ENCODE data around the gene AK8. TPM values are rescaled to one million over a fixed set of nuclear protein-coding genes. Genes with fewer than 3 reads are reported as not detected.

Gene AK8
- total RNA-seq, 1 donor from 2014 or later = 0.74 TPM

DNA sequence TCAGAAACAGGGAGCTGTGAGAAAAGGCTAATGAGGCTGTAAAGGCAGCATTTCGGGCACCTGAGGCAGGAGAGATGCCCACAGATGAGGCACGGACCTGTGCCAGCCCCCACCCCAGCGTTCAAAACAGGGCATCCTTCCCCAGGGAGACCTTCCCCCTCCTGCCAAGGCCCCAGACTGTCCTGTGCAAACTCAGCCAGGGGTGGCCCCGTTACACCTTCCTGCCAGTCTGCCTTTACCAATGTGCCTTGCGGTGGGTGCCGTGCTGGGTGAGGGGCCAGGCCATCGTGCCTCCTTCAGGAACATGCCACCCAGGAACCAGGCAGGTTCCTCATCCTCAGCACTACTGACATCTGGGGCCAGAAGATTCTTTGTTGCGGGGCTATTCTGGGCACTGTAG lies 53.9 kb downstream of the AK8 start:
- no peaks in the 10 kb centered on the region for H3K9me3 ChIP-seq (replicated peaks)
- no peak for DNase-seq
- H3K4me1 ChIP-seq = no peaks in the 10 kb centered on the region
- H3K36me3 ChIP-seq = no peaks in the 10 kb centered on the region
- no peak overlapping the region for H3K27ac ChIP-seq (replicated peaks)
- no peak overlapping the region for H3K4me3 ChIP-seq
- intact Hi-C loops (cut with micrococcal nuclease) = no loop called here
- TF ChIP-seq, protein P1, sequence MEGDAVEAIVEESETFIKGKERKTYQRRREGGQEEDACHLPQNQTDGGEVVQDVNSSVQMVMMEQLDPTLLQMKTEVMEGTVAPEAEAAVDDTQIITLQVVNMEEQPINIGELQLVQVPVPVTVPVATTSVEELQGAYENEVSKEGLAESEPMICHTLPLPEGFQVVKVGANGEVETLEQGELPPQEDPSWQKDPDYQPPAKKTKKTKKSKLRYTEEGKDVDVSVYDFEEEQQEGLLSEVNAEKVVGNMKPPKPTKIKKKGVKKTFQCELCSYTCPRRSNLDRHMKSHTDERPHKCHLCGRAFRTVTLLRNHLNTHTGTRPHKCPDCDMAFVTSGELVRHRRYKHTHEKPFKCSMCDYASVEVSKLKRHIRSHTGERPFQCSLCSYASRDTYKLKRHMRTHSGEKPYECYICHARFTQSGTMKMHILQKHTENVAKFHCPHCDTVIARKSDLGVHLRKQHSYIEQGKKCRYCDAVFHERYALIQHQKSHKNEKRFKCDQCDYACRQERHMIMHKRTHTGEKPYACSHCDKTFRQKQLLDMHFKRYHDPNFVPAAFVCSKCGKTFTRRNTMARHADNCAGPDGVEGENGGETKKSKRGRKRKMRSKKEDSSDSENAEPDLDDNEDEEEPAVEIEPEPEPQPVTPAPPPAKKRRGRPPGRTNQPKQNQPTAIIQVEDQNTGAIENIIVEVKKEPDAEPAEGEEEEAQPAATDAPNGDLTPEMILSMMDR (IDR thresholded peaks at IDR 0.05; ENCODE audit: borderline replicate concordance) = no peak
- no peaks in the 10 kb centered on the region for H3K27me3 ChIP-seq (ENCODE audit: low read depth)

DNA sequence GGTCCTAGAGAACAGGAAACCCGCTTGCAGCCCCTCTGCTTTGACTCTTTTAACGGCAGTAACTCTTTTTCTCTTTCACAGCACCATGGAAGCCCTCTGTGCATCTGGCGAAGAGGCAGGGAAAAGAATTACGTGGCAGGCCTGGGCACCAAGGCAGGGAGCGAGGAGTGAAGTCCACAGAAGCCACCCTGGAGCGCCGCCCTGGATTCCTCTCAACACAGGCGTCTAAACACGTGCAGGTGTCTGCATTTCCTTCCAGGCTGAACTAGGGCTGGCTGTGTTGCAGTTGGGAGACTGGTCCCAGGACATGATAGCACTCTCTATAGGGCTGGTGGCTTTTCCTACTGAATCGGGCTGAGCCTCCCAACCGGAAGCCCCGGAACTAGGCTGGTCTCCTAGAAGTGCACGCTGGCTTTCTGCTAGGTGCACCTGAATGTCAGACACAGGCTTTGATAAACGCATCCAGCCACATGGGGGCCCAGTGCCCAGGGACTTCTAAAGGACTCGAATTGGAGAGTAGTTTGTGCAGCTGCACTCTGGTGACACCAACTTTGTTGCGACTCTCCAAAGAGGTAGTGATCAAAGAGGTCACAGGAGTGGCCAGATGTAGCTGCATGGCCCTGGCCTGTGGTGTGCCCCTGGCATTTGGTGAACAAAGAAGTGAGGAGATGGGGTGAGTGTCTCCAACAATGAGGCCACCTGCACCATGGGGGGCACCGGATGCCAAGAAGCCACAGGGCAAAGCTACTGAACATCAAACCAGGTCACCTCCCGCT lies 54.5 kb downstream of the AK8 start:
- intact Hi-C loops (cut with micrococcal nuclease) = no loop called here
- Histone ChIP-seq H3K4me1 (no peaks in the 10 kb centered on the region), H3K4me3 (no peak overlapping the region), H3K9me3 (replicated peaks) (no peaks in the 10 kb centered on the region), H3K27me3 (ENCODE audit: low read depth) (no peaks in the 10 kb centered on the region), H3K27ac (replicated peaks) (no peak overlapping the region), H3K36me3 (no peaks in the 10 kb centered on the region)
- DNase-seq = no peak
- TF ChIP-seq, protein P1 (IDR thresholded peaks at IDR 0.05; ENCODE audit: borderline replicate concordance) = no peak

DNA sequence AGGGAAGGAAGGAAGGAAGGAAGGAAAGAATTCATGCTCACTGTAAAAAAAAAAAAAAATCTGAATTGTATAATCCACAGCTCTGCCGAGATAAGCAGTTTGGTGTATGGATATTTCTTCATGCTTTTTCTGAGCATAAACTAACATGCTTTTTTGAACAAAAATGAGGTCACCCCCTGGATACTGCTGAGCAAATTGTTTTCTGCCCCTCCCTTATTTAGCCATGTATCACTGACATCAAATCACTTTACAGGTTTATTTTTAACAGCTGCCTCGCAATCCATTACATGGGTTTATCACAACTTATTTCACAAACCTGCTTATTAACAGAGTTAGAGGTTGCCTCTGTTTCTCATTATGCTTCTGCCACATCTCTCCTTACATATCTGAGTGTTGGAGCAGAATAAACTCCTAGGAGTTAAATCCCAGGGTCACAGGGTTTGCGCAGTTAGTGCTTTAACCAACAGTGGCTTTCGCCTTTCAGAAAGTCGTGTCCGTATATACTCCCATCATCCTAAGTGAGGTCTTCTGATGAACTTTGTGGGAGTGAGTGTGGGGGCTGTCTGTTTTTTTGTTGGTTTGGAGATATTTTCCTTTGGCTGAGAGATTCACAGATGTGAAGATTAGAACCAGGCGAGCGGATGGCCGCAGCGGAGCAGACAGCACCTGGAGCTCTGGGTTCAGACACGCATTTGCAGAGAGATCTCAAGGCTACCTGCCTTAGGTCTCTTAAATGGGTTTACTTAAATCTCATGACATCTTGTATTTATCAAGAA lies 57.7 kb downstream of the AK8 start:
- intact Hi-C loops (cut with micrococcal nuclease) = no loop called here
- Histone ChIP-seq H3K27ac (replicated peaks) (no peak overlapping the region), H3K4me3 (no peak overlapping the region), H3K4me1 (no peaks in the 10 kb centered on the region), H3K36me3 (no peaks in the 10 kb centered on the region), H3K27me3 (ENCODE audit: low read depth) (peaks cover 9% of the 10 kb centered on the region), H3K9me3 (replicated peaks) (peaks cover 7% of the 10 kb centered on the region)
- TF ChIP-seq, protein P1 (IDR thresholded peaks at IDR 0.05; ENCODE audit: borderline replicate concordance) = no peak
- DNase-seq = no peak

DNA sequence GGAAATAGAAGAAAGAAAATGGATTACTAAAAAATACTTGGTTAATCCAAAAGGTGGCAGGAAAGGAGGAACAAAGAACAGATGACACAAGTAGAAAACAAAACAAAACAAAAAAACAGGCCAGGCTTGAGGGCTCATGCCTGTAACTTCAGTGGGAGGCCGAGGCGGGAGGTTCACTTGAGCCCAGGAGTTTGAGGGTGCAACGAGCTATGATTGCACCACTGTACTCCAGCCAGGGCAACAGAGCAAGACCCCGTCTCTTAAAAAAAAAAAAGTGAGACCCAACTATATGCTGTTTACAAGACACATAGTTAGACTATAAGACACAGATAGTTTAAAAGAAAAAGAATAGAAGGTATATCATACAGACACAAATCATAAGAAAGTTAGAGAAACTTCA lies 59.5 kb downstream of the AK8 start:
- Histone ChIP-seq H3K27me3 (ENCODE audit: low read depth) (peaks cover 12% of the 10 kb centered on the region), H3K4me1 (no peaks in the 10 kb centered on the region), H3K4me3 (no peak overlapping the region), H3K36me3 (no peaks in the 10 kb centered on the region), H3K27ac (replicated peaks) (no peak overlapping the region), H3K9me3 (replicated peaks) (peaks cover 7% of the 10 kb centered on the region)
- TF ChIP-seq, protein P1 (IDR thresholded peaks at IDR 0.05; ENCODE audit: borderline replicate concordance) = no peak
- intact Hi-C loops (cut with micrococcal nuclease) = no loop called here
- no peak for DNase-seq

DNA sequence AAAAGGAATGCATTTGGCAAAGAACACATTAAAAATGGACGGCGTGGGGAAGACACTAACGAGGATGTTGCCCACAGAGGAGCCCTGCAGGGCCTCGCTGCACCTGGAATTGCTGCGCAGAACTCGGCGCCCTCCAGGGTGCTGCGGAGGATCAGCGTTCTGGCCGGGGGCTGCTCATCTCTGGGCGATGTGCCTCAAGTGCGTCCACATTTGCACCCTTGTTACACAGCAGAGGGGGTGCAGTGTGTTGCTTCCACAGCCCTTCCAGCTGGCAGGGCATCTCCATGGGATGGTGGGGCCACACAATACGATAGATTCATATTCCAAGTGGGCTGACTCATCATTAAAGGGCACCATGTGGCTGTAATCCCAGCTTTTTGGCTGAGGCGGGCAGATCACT lies 63.1 kb downstream of the AK8 start:
- peaks cover 18% of the 10 kb centered on the region for H3K27me3 ChIP-seq (ENCODE audit: low read depth)
- H3K36me3 ChIP-seq = no peaks in the 10 kb centered on the region
- intact Hi-C loops (cut with micrococcal nuclease) = no loop called here
- H3K4me3 ChIP-seq = no peak overlapping the region
- no peak for DNase-seq
- H3K27ac ChIP-seq (replicated peaks) = no peak overlapping the region
- H3K4me1 ChIP-seq = no peaks in the 10 kb centered on the region
- TF ChIP-seq, protein P1 (IDR thresholded peaks at IDR 0.05; ENCODE audit: borderline replicate concordance) = no peak
- H3K9me3 ChIP-seq (replicated peaks) = peaks cover 7% of the 10 kb centered on the region

All from left ventricle myocardium inferior (tissue), 1 donor.